ENCODE data around the gene B4GALT2.

DNA sequence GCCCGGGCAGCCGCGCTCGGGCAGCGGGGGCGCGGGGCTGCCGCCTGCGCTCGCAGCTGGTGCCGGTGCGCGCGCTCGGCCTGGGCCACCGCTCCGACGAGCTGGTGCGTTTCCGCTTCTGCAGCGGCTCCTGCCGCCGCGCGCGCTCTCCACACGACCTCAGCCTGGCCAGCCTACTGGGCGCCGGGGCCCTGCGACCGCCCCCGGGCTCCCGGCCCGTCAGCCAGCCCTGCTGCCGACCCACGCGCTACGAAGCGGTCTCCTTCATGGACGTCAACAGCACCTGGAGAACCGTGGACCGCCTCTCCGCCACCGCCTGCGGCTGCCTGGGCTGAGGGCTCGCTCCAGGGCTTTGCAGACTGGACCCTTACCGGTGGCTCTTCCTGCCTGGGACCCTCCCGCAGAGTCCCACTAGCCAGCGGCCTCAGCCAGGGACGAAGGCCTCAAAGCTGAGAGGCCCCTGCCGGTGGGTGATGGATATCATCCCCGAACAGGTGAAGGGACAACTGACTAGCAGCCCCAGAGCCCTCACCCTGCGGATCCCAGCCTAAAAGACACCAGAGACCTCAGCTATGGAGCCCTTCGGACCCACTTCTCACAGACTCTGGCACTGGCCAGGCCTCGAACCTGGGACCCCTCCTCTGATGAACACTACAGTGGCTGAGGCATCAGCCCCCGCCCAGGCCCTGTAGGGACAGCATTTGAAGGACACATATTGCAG lies 42.4 kb upstream of the B4GALT2 start:
- TF ChIP-seq, protein P1, sequence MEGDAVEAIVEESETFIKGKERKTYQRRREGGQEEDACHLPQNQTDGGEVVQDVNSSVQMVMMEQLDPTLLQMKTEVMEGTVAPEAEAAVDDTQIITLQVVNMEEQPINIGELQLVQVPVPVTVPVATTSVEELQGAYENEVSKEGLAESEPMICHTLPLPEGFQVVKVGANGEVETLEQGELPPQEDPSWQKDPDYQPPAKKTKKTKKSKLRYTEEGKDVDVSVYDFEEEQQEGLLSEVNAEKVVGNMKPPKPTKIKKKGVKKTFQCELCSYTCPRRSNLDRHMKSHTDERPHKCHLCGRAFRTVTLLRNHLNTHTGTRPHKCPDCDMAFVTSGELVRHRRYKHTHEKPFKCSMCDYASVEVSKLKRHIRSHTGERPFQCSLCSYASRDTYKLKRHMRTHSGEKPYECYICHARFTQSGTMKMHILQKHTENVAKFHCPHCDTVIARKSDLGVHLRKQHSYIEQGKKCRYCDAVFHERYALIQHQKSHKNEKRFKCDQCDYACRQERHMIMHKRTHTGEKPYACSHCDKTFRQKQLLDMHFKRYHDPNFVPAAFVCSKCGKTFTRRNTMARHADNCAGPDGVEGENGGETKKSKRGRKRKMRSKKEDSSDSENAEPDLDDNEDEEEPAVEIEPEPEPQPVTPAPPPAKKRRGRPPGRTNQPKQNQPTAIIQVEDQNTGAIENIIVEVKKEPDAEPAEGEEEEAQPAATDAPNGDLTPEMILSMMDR (conservative IDR thresholded peaks at IDR 0.05) = no peak
- TF ChIP-seq EZH2 (IDR thresholded peaks at IDR 0.05; ENCODE audit: low read depth) = no peak
